ENCODE measurements around the gene FOXE3.

FOXE3 gene

DNA sequence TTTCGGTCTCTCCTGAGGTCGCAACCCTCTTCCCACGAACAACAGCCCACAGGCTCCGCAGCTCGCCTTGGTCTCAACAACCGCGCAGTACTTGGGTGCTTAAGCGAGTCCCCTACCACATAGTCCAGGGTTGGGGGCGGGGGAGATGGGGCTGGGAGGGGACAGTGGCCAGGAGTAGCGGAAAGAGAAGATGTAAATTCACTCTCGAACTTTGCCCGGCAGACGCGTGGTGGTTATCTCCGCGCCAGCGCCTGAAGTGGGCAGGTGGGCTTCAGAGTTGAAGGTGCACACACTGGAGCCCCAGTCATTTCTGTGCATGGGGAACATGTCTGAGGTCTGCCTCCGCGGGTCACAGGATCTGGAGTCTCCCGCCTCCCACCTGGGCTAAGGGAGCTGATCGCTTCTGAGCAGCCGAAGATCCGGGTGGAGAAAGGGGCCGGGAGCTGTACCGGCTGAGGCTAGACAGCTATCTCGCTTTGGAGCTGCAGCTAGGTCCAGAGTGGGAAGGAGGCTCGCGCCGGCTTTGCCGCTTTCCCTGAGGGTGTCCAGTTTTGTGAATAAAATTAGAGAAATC, 17.5 kb downstream of the FOXE3 start:
- peaks cover 100% of the 10 kb centered on the region for H3K27me3 ChIP-seq (ENCODE audit: control insufficient read depth, insufficient read depth, low read length, poor library complexity, severe bottlenecking)
- H3K4me1 ChIP-seq (ENCODE audit: control insufficient read depth, insufficient read depth, low read length), result peaks cover 31% of the 10 kb centered on the region
- WGBS, 2 experiments, result 4 to 5% methylated on average over 30 of the region's 30 CpGs
- H3K27ac ChIP-seq (ENCODE audit: insufficient read depth, low read depth, low read length, poor library complexity, severe bottlenecking), result no peak overlapping the region
- no peaks in the 10 kb centered on the region for H3K9me3 ChIP-seq (ENCODE audit: control insufficient read depth, low read length)
- no peak overlapping the region for H3K4me3 ChIP-seq (ENCODE audit: insufficient read depth, low read depth, low read length)
- no peaks in the 10 kb centered on the region for H3K36me3 ChIP-seq (ENCODE audit: control insufficient read depth, insufficient read depth, low read length)

DNA sequence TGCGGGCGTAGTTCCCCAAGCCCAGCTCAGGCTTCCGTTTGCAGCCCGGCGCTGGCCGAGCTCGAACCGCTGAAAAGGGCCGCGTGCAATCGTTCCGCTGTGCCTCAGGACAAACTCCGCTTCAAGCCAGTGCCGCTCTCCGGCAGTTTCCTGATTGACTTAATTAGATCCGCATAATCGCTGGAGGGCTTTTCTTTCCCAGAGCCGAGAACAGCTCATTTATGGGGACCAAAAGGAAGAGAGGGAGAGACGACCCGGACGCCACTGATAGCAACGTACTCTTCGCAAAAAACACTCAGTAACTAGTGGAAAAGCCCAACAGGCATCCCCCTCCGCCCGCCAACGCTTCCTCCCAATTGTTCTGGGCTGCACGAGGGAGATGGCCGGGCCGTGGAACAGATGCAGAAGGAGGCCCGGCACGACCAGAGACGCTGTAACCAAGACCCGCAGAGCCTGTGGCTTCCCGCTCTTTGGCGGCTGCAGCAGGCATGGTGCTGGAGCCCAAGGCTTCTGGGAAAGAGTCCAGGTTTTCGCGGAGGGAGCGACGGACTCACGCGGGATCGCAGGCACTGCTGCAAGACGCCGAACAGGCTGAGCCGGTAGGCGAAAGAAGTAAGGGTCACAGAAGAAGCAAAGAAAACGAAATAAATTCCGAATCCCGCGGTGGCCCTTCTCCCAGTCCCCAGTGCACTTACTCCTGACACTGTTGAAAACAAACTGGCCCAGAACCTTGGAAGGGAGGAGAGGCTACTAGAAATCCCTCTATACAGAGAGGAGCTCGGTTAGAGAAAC, 18.2 kb downstream of the FOXE3 start:
- H3K27ac ChIP-seq (ENCODE audit: insufficient read depth, low read depth, low read length, poor library complexity, severe bottlenecking), result no peak overlapping the region
- no peak overlapping the region for H3K4me3 ChIP-seq (ENCODE audit: insufficient read depth, low read depth, low read length)
- H3K36me3 ChIP-seq (ENCODE audit: control insufficient read depth, insufficient read depth, low read length), result no peaks in the 10 kb centered on the region
- H3K9me3 ChIP-seq (ENCODE audit: control insufficient read depth, low read length), result no peaks in the 10 kb centered on the region
- peaks cover 31% of the 10 kb centered on the region for H3K4me1 ChIP-seq (ENCODE audit: control insufficient read depth, insufficient read depth, low read length)
- H3K27me3 ChIP-seq (ENCODE audit: control insufficient read depth, insufficient read depth, low read length, poor library complexity, severe bottlenecking), result peaks cover 100% of the 10 kb centered on the region
- WGBS, 2 experiments, result 1 to 2% methylated on average over 51 of the region's 51 CpGs

DNA sequence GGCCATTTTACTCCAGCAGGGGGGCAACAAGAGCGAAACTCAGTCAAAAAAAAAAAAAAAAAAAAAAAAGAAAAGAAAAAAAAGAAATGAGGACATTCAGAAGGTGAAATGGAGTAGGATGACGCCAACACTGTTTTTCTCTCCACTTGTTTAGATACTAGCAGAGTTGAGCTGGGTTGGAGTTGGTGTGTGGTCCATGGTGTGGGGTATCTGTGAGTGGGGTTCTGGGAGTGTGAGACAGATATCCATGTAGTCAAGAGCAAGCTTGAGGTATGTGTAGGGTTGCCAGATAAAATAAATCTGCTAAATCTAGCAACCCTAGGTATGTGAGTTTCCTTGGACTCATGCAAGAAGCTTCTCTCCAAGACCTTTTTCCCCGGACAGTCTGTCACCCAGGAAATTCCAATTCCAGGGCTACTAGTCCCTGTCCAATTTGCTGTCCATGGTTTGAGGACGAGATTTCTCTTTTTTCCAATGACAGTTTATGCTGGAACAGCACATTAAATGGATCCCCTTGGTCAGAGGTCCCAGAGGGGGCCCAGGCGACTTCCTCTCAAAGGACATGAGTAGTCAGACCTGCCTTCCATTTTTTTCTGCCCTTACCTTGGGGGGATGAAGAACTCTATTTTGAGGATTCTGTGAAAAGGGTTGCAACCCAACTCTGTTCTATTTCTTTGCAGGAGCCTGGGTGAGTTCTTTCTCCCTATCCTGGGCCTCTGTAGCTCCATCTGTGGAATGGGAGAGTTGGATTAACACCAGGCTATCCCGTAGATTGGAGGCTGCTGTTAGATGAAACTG, 19.6 kb downstream of the FOXE3 start:
- H3K27me3 ChIP-seq (ENCODE audit: control insufficient read depth, insufficient read depth, low read length, poor library complexity, severe bottlenecking), result peaks cover 100% of the 10 kb centered on the region
- no peak overlapping the region for H3K27ac ChIP-seq (ENCODE audit: insufficient read depth, low read depth, low read length, poor library complexity, severe bottlenecking)
- no peak overlapping the region for H3K4me3 ChIP-seq (ENCODE audit: insufficient read depth, low read depth, low read length)
- H3K9me3 ChIP-seq (ENCODE audit: control insufficient read depth, low read length), result no peaks in the 10 kb centered on the region
- WGBS, 2 experiments, result 37 to 43% methylated on average over 6 of the region's 6 CpGs
- no peaks in the 10 kb centered on the region for H3K36me3 ChIP-seq (ENCODE audit: control insufficient read depth, insufficient read depth, low read length)
- peaks cover 31% of the 10 kb centered on the region for H3K4me1 ChIP-seq (ENCODE audit: control insufficient read depth, insufficient read depth, low read length)

DNA sequence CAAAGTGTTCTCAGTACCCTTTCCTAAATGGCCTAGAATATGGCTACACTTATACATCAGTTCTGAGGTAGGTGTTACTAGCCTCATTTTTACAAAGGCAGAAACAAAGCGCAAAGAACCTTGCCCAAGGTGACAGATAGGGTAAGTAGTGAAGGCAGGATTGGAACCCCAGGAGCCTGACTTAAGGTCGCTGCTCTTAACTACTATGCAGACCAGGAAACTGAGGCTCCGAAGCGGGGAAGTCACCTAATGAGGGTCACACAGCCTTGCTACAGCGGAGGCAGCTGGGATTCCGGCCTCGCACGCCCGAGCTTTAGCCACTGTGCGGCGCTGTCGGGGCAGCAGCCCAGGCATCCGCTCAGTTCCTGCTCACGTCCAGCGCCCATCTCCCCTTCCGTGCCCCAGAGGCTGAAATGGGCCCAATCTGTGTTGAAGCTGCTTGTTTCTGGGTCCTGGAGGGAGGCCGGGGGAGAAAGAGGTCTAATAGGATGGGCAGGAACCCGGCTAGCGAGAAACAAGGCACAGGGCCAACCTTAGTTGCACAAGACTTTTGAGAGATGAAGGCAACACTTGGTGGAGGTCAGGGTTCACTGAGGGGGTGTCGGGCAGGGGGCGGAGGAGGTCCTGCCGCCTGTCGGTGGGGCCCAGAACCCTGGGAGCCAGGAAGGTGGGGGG, 20.4 kb downstream of the FOXE3 start:
- WGBS, 2 experiments, result 4% methylated on average over 23 of the region's 23 CpGs
- Histone ChIP-seq H3K27ac (ENCODE audit: insufficient read depth, low read depth, low read length, poor library complexity, severe bottlenecking) (no peak overlapping the region), H3K4me1 (ENCODE audit: control insufficient read depth, insufficient read depth, low read length) (peaks cover 29% of the 10 kb centered on the region), H3K36me3 (ENCODE audit: control insufficient read depth, insufficient read depth, low read length) (no peaks in the 10 kb centered on the region), H3K9me3 (ENCODE audit: control insufficient read depth, low read length) (no peaks in the 10 kb centered on the region), H3K4me3 (ENCODE audit: insufficient read depth, low read depth, low read length) (peak overlapping the region; percentile 50), H3K27me3 (ENCODE audit: control insufficient read depth, insufficient read depth, low read length, poor library complexity, severe bottlenecking) (peaks cover 100% of the 10 kb centered on the region)

GRCh38 chr1:47436979-47437446, 20.9 kb downstream of the FOXE3 start:
- peaks cover 100% of the 10 kb centered on the region for H3K27me3 ChIP-seq (ENCODE audit: control insufficient read depth, insufficient read depth, low read length, poor library complexity, severe bottlenecking)
- peak overlapping the region; percentile 50 for H3K4me3 ChIP-seq (ENCODE audit: insufficient read depth, low read depth, low read length)
- H3K36me3 ChIP-seq (ENCODE audit: control insufficient read depth, insufficient read depth, low read length), result no peaks in the 10 kb centered on the region
- peaks cover 27% of the 10 kb centered on the region for H3K4me1 ChIP-seq (ENCODE audit: control insufficient read depth, insufficient read depth, low read length)
- WGBS, 2 experiments, result 1% methylated on average over 46 of the region's 46 CpGs
- no peaks in the 10 kb centered on the region for H3K9me3 ChIP-seq (ENCODE audit: control insufficient read depth, low read length)
- no peak overlapping the region for H3K27ac ChIP-seq (ENCODE audit: insufficient read depth, low read depth, low read length, poor library complexity, severe bottlenecking)

GRCh38 chr1:47437447-47438164, 21.5 kb downstream of the FOXE3 start, which contains the start of gene FOXD2:
Gene FOXD2 (plus strand): TSS chr1:47438044. CDS start chr1:47438136, 92 bp downstream.
- no peaks in the 10 kb centered on the region for H3K9me3 ChIP-seq (ENCODE audit: control insufficient read depth, low read length)
- 0 to 1% methylated on average over 80 of the region's 80 CpGs for WGBS, 2 experiments
- H3K27me3 ChIP-seq (ENCODE audit: control insufficient read depth, insufficient read depth, low read length, poor library complexity, severe bottlenecking), result peaks cover 100% of the 10 kb centered on the region
- no peak within 1 kb of the TSS for H3K27ac ChIP-seq (ENCODE audit: insufficient read depth, low read depth, low read length, poor library complexity, severe bottlenecking)
- peaks cover 27% of the 10 kb centered on the region for H3K4me1 ChIP-seq (ENCODE audit: control insufficient read depth, insufficient read depth, low read length)
- peak within 1 kb of the TSS; percentile 50 for H3K4me3 ChIP-seq (ENCODE audit: insufficient read depth, low read depth, low read length)
- H3K36me3 ChIP-seq (ENCODE audit: control insufficient read depth, insufficient read depth, low read length), result no peaks in the 10 kb centered on the region

- Histone ChIP-seq H3K4me1 (ENCODE audit: control insufficient read depth, insufficient read depth, low read length) (peaks cover 20% of the 10 kb centered on the region), H3K27me3 (ENCODE audit: control insufficient read depth, insufficient read depth, low read length, poor library complexity, severe bottlenecking) (peaks cover 100% of the 10 kb centered on the region), H3K36me3 (ENCODE audit: control insufficient read depth, insufficient read depth, low read length) (no peaks in the 10 kb centered on the region), H3K27ac (ENCODE audit: insufficient read depth, low read depth, low read length, poor library complexity, severe bottlenecking) (no peak overlapping the region), H3K4me3 (ENCODE audit: insufficient read depth, low read depth, low read length) (peak overlapping the region; percentile 50), H3K9me3 (ENCODE audit: control insufficient read depth, low read length) (no peaks in the 10 kb centered on the region)
- 2% methylated on average over 117 of the region's 117 CpGs for WGBS, 2 experiments
Observed at GRCh38 chr1:47438165-47439016, 22.3 kb downstream of the FOXE3 start.

DNA sequence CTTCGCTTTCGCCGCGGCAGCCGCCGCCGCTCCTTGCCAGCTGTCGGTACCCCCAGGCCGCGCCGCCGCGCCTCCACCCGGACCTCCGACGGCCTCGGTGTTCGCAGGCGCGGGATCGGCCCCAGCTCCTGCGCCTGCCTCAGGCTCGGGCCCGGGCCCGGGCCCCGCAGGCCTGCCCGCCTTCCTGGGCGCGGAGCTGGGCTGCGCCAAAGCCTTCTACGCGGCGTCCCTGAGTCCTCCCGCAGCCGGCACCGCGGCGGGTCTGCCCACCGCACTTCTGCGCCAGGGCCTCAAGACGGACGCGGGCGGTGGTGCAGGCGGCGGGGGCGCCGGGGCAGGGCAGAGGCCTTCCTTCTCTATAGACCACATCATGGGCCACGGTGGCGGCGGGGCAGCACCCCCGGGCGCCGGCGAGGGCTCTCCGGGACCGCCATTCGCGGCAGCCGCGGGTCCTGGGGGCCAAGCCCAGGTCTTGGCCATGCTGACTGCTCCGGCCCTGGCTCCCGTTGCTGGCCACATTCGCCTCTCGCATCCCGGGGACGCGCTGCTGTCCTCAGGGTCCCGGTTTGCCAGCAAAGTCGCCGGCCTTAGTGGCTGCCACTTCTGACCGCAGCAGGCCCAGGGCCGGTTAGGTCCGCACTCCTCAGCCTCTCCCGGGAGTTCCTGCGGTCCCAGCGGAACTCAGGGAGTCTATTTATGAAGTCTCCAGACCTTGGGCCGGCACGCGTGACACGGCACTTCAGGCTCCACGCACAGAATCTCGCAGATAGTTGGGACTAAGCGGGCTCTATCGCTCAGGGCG, 23.1 kb downstream of the FOXE3 start:
- Histone ChIP-seq H3K36me3 (ENCODE audit: control insufficient read depth, insufficient read depth, low read length) (no peaks in the 10 kb centered on the region), H3K4me1 (ENCODE audit: control insufficient read depth, insufficient read depth, low read length) (peaks cover 18% of the 10 kb centered on the region), H3K4me3 (ENCODE audit: insufficient read depth, low read depth, low read length) (no peak overlapping the region), H3K27ac (ENCODE audit: insufficient read depth, low read depth, low read length, poor library complexity, severe bottlenecking) (no peak overlapping the region), H3K27me3 (ENCODE audit: control insufficient read depth, insufficient read depth, low read length, poor library complexity, severe bottlenecking) (peaks cover 100% of the 10 kb centered on the region), H3K9me3 (ENCODE audit: control insufficient read depth, low read length) (no peaks in the 10 kb centered on the region)
- WGBS, 2 experiments, result 2 to 3% methylated on average over 86 of the region's 86 CpGs
